HG02870 (cell line): ENCODE data around the gene CNTNAP5.
"Not testable (repeated sequence)": the region's sequence is repeated elsewhere in the genome, so short reads cannot be mapped to it uniquely, and the experiment has no call there.

ENCODE experiments used
- ATAC-seq: cut with Tn5 transposase; IDR thresholded peaks from one replicate; pipeline ENCODE4 v1.9.1; 2021; ENCODE audit warnings: mild to moderate bottlenecking, moderate library complexity; ENCODE audit not compliant: unreplicated experiment

Gene CNTNAP5

DNA sequence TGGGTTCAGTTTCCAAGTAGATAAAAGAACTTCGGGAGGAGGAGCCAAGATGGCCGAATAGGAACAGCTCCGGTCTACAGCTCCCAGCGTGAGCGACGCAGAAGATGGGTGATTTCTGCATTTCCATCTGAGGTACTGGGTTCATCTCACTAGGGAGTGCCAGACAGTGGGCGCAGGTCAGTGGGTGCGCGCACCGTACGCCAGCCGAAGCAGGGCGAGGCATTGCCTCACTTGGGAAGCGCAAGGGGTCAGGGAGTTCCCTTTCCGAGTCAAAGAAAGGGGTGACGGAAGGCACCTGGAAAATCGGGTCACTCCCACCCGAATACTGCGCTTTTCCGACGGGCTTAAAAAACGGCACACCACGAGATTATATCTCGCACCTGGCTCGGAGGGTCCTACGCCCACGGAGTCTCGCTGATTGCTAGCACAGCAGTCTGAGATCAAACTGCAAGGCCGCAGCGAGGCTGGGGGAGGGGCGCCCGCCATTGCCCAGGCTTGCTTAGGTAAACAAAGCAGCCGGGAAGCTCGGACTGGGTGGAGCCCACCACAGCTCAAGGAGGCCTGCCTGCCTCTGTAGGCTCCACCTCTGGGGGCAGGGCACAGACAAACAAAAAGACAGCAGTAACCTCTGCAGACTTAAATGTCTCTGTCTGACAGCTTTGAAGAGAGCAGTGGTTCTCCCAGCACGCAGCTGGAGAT is 382.9 kb downstream of the CNTNAP5 start:
- not testable (repeated sequence) for ATAC-seq

DNA sequence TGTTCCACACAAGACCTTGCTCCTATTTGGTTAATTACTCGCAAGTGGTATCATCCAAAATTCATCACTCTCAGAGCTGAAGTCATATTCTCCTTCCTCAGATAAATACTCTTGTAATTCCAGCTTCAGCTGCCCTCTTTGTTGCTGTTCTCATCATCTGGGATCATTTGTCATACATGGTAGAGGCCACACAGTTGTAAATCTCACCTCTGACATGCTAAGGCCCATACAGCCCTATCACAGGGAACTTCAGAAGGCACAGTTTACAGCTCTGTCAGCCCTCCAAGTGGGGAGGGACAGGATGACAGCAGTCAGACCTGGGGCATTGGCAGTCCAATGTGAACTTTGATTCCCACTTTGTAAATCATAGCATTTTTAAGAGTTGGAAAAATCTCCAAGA is 399.0 kb downstream of the CNTNAP5 start:
- ATAC-seq, result no peak

DNA sequence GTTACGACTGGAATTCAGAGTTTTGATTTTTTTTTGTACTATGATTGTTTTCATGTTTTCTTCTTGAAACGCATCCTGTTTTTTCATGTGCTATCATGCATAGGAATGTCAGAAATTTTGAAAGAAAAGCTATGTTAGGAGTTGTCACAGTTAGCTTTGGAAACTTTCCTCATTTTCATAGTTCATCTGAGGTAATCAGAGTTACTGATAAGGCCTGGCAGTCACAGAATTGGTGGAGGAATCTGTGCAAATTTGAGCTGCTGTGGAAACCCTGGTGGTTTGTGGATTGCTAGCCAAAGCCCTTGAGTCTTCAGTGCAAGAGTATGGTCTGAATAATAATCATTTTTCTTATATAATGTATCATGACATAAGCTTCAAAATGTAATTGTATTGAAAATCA is 401.0 kb downstream of the CNTNAP5 start:
- ATAC-seq, result no peak

DNA sequence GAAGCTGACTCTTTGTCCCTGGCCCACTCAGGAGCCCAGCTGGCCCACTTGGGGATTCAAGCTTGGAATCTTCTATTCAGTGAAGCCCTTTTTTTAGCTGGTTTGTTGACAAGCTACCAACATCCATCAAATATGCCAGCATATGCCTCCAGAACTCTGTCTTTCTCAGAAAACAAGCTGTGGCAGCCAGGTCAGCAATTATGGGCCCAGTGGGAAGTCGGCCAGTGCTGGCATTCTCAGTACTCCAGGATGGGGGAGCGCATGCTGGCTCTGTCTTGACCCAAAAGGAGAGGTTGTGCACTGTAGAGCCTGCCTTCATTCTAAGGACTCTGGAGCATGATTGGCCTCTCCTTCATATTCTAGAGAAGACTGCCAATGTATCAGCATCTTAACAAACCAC is 401.5 kb downstream of the CNTNAP5 start:
- ATAC-seq, result no peak

DNA sequence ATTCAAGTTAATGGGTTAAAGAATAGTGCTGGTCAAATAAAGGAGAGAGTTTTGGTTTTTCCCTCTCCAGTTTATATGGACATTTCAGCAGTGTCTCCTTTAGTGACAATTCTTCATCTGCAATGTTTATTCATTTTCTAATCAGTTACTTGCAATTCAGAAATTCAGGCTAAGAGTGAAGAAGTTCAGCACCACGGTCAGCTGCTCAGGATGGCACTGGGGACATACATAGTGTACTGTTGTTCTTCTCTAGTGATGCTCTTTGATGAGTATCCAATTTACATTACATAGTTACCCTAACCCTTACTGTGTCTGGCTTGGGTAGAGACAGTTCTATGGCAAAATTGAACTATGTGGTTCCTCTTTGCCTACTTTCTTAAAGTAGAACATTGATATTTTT is 412.7 kb downstream of the CNTNAP5 start:
- no peak for ATAC-seq

DNA sequence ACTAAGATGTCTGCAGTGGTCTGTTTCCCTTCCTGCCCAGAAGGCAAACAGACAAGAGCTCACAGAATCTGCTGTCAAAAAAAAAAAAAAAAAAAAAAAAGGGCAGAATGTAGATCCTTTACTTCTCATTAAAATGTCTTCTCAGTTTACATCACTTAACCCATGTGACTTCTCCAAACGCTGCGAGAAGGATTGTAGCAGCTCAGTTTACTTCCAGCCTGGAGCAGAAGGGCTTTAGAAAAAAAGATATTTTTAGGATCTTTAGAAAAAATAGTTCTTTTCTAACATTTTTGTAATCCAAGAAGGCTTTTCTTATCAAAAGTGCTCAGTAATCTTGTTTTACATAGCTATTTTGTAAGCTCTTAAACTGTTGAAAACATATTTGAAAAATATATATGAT is 425.4 kb downstream of the CNTNAP5 start:
- no peak for ATAC-seq

DNA sequence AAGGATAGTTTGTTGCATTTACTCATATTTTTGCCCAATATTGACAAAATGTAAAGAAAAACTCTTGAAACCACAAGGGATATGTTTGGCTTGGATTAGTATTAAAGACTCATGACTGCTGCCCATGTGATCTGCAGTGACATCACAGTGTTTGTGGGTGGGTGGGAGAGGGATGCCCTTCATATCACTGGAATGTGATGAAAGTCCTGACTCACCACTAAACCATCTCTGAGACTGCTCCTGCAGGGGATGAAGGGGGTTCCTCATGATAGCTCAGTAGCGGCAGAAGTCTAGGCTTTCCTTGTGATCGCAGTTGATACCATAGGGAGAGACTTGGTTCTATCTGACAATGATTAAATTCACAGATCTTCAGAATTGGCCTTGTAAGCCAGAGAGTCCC is 451.2 kb downstream of the CNTNAP5 start:
- ATAC-seq, result no peak

DNA sequence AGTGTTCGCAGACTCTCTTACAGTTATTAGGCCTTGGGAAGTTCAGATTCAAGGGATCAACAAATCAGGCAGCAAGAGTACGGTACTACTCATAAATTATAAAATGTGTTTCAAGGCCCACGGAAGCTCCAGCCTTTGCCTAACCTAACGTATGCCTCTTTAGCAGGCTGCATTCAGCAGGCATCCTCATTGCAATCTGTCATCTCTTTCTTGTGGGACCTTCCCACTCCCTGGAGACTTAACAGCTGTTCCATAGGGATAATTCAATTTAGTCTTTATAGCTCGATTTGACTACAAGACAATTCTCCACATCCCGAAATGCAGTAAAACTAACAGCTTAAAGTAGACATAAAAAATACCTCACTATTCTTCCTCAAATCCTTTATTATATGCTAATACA is 453.7 kb downstream of the CNTNAP5 start:
- ATAC-seq, result no peak

DNA sequence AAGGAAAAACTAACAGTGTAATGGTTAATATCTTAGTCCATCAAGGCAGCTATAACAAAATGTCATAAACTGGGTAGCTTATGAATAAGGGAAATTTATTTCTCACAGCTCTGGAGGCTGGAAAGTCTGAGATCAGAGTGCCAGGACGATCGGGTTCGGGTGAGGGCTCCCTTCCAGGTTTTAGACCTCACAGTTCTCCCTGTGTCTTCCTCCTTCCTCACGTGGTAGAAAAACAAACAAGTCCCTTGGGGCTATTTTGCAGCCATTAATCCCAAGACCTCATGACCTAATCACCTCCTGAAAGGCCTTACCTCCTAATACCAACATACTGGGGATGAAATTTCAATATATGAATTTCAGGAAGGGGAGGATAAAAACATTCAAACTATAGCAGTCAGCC is 455.9 kb downstream of the CNTNAP5 start:
- no peak for ATAC-seq

DNA sequence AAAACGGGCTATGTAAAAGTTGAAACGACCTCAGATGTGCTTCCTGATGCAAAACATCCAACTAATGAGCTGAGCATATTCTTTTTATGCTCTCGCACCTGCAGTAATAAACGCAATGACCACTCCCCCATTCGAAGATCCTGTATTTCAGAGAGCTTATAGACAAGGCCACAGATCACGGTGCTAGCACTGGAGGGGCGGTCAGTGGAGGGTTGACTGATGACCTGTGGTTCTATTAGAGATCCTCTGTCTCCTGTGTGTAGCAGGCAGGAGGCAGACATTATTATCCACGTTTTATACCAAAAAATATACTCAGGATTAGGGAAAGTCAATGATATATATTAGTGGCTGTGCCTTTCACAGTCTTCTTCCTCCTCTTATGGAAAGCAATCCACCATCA is 457.0 kb downstream of the CNTNAP5 start:
- no peak for ATAC-seq

DNA sequence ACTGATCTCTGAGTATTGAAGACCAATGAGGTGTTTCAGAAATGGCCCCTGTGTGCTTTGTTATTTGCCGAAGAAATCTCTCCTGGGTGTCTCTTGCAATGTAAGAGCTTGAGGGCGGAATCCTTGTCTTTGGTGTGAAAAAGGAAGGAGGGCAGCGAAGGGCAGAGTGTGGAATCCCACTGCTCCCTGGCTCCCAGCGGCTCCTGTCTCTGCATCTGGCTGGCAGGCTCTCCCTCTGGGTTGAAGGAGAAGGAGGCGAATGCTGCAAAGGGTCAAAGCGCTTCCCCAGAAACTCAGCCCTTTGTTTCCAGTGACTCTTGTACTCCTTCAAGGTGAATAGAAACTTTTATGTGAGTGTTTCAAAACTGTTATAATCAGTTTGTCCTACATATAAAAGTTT is 457.5 kb downstream of the CNTNAP5 start:
- ATAC-seq, result no peak

DNA sequence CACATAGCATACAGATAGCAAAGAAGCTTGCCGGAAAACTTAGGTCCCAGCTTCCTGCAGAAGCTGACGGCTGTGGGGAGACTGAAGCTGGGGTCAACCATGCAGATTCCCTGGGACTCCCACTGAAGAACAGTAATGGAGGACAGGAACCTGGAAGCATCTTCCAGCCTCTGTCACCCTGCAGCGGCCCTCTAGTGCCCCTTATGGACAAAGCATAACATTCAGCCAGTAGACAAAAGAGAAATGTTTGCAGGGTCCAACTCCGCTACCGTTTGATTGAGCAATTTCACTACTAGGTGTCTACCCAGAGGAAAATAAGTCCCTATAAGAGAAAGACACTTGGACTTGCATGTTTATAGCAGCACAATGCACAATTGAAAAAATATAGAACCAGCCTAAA is 460.6 kb downstream of the CNTNAP5 start:
- ATAC-seq, result no peak

DNA sequence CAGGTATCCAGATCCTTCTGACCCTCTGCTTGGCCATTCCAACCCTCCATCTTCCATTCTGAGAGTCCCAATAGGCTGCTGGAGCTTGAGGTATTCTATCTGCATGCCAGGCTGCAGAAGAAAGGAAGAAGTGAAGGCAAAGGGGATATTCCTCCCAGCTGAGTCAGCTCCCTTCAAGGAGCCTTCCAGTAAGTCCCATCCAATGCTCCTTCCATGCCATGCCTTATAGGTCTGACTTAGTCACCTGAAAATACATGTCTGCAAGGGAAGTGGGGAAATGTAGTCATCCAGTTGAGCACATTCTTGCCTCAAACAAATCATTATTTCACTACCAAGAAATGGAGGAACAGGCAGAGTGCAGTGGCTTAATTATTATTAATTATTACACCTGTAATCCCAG is 464.6 kb downstream of the CNTNAP5 start:
- no peak for ATAC-seq

DNA sequence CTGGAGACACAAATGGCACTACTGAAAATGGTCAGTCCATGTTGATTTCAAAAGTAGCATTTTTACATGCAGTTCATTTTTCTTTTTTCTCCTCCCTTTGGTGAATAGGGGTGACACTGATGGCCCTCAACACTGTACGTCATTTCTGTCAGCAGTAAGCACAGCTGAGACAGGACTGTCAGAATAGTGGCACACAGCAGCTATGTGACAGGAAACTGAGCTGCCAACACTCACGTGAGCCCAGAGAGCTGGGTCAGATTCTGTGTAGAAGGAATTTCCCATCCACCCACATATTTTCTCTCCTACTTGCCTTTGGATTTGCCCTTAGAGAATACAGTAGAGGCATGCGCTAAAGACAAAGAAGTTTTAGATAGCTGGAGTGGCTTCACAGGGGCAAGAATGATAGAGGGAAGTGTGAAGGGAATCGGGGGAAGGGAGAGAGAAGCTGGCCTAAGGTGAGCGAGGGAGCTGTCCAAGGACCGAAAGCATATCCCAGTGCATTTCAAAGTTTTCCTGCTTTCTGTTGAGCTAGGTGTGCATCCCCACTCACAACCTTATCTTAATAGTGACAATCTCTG is 476.6 kb downstream of the CNTNAP5 start:
- no peak for ATAC-seq

DNA sequence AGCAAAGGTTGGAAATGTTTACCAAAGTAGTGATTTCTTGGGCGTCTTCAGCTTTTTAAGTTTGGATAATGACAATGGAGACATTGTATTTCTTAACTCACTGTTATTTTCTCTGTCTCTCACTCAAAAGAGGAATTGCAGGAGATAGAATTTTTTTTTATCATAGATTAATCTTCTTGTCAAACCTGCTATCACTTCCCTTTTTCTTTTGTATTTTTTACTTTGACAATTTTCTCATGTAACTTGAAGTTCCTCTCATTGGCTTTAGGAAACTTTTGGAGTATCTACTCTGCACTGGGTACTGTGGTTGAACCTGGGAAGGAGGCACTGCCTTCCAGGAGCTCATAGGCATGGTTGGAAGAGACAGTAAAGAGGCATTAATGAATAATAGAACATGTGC is 489.1 kb downstream of the CNTNAP5 start:
- no peak for ATAC-seq

DNA sequence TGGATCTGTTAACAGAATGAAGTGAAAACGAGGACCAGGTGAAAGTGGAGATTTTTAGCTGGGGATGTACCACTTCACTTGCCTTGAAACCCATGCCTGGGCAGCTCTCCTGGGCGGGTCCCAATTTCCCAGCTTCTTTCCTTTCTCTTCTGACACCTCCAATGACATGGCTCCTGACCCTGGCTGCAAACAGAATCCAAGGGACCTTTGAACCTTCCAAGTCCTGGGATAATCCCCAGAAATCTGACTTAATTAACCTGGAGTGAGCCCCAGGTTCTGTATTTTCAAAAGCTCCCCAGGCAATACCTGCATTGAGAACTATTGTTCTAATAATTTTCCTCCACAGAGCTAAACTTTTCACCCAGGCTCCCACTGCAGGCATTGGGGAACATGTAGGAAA is 495.9 kb downstream of the CNTNAP5 start:
- ATAC-seq, result no peak

DNA sequence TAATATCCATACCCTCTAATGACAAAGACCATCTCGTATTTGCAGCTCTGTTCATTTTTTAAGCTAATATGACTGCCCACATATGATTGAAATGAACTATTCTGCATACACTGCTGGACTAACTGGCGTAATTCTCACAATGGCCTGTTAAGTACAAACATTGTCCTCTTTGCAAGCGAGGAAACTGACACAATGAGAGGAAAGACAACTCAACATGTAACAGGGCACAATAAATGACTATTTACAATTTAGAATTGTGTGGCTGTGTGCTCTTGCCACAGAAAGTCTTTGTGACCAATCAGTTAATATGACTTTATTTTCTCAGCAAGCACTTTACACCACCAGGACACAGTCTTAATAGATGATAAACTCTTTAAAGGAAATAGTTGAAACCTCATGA is 498.0 kb downstream of the CNTNAP5 start:
- no peak for ATAC-seq

DNA sequence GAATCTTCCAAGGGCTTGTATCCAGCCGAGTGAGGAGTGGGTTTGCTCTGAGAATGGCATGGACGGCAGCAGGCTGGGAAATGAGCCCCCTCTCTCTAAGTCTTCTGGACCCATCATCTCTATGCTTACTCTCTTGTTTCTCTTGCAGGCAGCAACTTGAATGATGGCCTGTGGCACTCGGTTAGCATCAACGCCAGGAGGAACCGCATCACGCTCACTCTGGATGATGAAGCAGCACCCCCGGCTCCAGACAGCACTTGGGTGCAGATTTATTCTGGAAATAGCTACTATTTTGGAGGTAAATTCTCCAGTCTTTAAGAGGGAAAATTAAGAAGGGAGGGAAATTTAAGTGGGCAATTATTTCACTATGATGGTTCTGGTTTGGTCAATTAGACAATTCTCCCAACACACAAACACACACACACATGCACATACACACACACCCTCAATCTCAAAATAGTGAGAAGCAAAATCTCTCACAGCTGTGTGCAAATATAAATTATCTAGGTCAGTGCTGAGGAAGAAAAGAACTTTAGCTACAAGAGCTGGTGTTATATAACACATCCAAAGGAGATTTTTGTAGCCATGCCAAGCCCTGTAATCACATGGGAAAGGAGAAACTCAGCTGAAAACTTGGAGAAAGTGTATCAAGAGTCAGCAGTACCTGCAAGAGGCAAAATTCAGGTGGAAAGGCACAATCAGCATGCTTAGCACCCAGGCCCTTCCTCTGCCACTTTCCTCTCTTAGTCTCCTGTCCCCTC is 499.2 kb downstream of the CNTNAP5 start:
- no peak for ATAC-seq

DNA sequence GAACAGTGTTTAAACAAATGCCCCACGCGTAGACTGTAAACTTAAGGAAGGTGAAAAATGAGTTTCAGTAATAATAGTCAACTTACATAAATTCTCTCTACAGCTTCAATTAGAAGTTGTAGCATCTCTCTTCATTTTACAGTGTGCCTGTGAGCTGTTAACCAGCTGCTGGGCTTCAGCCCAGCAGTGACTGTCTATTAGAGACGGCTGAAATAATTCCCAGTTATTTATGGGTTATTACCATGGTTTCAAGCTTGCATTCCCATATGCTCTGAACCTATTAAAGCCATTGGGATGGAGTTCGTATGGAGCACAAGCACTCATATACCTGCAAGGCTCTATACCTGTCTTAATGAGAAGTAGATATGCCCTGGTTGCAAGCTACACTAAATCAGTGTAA is 501.1 kb downstream of the CNTNAP5 start:
- no peak for ATAC-seq

DNA sequence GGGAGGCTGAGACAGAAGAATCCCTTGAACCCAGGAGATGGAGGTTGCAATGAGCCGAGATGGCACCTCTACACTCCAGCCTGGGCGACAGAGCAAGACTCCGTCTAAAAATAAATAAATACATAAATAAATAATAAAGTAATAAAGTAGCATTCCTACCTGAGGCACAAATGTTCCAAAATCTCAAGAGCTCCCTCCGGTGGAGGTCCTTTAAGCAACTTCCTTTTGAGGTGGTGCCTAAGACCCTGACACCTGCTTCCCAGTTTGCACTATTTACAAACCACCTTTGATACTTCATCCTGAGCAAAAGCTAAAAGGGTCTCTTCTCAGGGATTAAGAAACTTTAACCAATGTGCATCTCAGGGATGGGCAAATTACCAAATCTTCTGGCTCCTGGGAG is 505.1 kb downstream of the CNTNAP5 start:
- no peak for ATAC-seq

DNA sequence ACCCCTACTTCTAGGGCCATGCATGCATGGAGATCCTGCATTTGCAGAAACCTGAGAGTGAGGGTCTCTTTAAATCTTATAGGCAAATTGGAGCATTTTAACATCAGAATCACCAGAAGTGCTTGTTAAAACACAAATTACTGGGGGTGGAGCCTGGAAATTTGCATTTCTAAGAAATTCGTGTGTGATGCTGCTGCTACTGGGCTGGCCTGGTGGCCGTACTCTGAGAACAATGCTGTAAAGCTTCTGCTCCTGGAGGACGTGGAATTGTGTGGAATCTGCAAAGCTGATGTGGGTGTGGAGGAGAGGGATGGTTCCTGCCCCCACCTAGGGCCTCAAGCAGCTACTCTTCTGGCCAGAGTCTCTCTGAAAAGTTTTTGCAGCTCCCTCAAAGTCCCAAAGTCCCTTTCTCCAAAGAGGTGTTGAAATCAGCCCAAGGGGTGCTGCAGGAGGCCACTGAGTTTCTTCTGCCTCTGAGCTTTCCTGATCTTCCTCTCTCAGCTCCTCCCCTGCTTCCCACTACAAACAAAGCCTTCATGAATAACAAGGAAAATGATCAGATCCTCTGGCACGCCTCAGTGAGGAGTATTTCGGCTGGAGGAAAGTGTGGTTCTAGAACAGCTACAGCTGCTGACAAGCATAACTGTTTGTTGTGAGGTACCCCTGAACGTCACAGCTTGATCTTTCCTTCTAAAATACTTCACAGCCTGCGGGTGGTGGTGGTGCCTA is 508.3 kb downstream of the CNTNAP5 start:
- no peak for ATAC-seq

DNA sequence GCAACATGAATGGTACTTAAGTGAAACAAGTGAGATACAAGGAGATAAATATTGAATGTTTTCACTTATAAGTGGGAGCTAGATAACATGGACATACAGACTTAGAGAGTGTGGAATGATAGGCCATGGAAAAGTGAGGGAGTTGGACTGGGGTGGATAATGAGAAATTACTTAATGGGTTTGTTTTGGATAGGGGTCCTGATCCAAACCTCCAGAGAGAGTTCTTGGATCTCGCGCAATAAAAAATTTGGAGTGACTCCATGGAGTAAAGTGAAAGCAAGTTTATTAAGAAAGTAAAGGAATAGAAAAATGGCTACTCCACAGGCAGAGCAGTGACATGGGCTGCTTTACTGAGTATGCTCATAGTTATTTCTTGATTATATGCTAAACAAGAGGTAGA is 508.9 kb downstream of the CNTNAP5 start:
- no peak for ATAC-seq
